ENCODE measurements around the gene PRELID1.

The PRELID1 gene

GRCh38 chr5:177351392-177352329 is 48.1 kb downstream of the PRELID1 start, which contains the start of gene LMAN2:
TSS of gene LMAN2 (minus strand) at chr5:177351668. CDS start at chr5:177351647, 21 bp downstream.
- TF ChIP-seq, protein P1, sequence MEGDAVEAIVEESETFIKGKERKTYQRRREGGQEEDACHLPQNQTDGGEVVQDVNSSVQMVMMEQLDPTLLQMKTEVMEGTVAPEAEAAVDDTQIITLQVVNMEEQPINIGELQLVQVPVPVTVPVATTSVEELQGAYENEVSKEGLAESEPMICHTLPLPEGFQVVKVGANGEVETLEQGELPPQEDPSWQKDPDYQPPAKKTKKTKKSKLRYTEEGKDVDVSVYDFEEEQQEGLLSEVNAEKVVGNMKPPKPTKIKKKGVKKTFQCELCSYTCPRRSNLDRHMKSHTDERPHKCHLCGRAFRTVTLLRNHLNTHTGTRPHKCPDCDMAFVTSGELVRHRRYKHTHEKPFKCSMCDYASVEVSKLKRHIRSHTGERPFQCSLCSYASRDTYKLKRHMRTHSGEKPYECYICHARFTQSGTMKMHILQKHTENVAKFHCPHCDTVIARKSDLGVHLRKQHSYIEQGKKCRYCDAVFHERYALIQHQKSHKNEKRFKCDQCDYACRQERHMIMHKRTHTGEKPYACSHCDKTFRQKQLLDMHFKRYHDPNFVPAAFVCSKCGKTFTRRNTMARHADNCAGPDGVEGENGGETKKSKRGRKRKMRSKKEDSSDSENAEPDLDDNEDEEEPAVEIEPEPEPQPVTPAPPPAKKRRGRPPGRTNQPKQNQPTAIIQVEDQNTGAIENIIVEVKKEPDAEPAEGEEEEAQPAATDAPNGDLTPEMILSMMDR (IDR thresholded peaks at IDR 0.05; ENCODE audit: low read depth, low read length) = no peak
- peak; percentile 96 for DNase-seq (ENCODE audit: low read depth, low spot score)

GRCh38 chr5:177353093-177353492 is 49.5 kb downstream of the PRELID1 start:
- TF ChIP-seq, protein P1 (IDR thresholded peaks at IDR 0.05; ENCODE audit: low read depth, low read length) = no peak
- in situ Hi-C loops (cut with HindIII; ENCODE audit: low sequenced_read_pairs) = no loop called here
- no peak overlapping the region for H3K4me3 ChIP-seq (ENCODE audit: low read depth, low read length)
- DNase-seq (ENCODE audit: low read depth, low spot score) = no peak

More at GRCh38 chr5:177351392-177352329, 48.1 kb downstream of the PRELID1 start, which contains the start of gene LMAN2:
- in situ Hi-C loops (cut with HindIII; ENCODE audit: low sequenced_read_pairs) = no loop called here
- peak within 1 kb of the TSS; percentile 83 for H3K4me3 ChIP-seq (ENCODE audit: low read depth, low read length)

- in situ Hi-C loops (cut with HindIII; ENCODE audit: low sequenced_read_pairs) = no loop called here
- H3K4me3 ChIP-seq (ENCODE audit: low read depth, low read length) = no peak overlapping the region
- TF ChIP-seq, protein P1 (IDR thresholded peaks at IDR 0.05; ENCODE audit: low read depth, low read length) = no peak
- DNase-seq (ENCODE audit: low read depth, low spot score) = no peak
Observed at GRCh38 chr5:177354256-177354655, 50.7 kb downstream of the PRELID1 start.

GRCh38 chr5:177354711-177355110 is 51.1 kb downstream of the PRELID1 start:
- TF ChIP-seq, protein P1 (IDR thresholded peaks at IDR 0.05; ENCODE audit: low read depth, low read length) = no peak
- DNase-seq (ENCODE audit: low read depth, low spot score) = no peak
- in situ Hi-C loops (cut with HindIII; ENCODE audit: low sequenced_read_pairs) = no loop called here
- H3K4me3 ChIP-seq (ENCODE audit: low read depth, low read length) = no peak overlapping the region

DNA sequence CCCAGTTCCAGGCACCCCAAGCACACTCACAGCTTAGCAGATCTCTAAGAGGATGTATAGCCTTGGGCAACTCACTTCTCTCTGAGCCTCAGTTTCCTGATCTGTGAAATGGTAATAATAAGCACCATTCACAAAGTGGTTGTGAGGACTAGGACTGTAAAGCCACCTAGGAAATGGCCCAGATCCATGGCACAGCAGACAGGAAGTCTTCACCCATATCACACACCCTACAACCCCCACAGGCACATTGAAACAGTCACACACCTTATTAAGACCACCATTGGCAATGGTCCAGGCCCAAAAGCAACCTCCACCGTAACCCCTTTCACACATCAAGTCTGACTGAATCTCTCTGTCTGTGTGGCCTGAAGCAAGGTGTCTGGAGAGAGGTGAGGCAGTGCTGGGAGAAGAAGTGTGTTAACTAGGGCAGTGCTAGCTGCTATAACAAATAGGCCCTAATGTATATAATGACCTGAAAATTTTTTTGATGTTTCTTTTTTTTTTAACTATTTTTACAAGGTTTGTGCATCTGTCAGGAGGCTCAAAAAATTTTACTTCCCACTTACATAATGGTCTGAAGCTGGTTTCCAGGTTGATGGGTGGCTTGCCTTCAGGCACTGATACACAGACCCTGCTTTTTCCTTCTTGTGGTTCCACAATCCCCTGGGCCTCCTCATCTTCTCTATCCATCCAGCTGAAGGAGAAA is 51.7 kb downstream of the PRELID1 start:
- in situ Hi-C loops (cut with HindIII; ENCODE audit: low sequenced_read_pairs) = no loop called here
- H3K4me3 ChIP-seq (ENCODE audit: low read depth, low read length) = no peak overlapping the region
- no peak for DNase-seq (ENCODE audit: low read depth, low spot score)
- TF ChIP-seq, protein P1 (IDR thresholded peaks at IDR 0.05; ENCODE audit: low read depth, low read length) = no peak

DNA sequence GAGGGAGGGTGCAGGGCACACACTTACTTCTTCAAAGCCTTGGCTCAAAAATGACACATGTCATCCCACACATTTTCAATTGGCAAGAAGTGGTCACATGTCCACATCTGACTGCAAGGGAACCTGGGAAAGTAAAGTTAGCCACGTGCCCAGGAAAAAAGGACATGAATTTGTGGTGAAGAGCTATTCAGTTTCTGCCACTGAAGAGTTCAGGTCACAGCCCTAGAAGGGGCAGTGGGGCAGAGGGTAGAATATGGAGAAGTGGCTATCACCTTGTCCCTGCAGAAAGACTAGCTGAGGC is 52.2 kb downstream of the PRELID1 start:
- H3K4me3 ChIP-seq (ENCODE audit: low read depth, low read length) = no peak overlapping the region
- in situ Hi-C loops (cut with HindIII; ENCODE audit: low sequenced_read_pairs) = no loop called here
- no peak for DNase-seq (ENCODE audit: low read depth, low spot score)
- TF ChIP-seq, protein P1 (IDR thresholded peaks at IDR 0.05; ENCODE audit: low read depth, low read length) = no peak

Data from astrocyte of the spinal cord (primary cell).